PC-3 (cell line): ENCODE results near the gene POLR2J. TPM values are rescaled to one million over a fixed set of nuclear protein-coding genes. Genes with fewer than 3 reads are reported as not detected.

Experiments used
- ATAC-seq: fragments of 200-7000 bp; cut with Tn5 transposase; 2 replicates; pipeline ENCODE4 v1.9.1; 2020; ENCODE audit warnings: mild to moderate bottlenecking, moderate library complexity
- BruUV-seq: library from RNA; stranded (reverse); fragments of 400-500 nt; replicated peaks from 2 replicates; lab custom pipeline; 2021; lab: Mats Ljungman, UMichigan
- CTCF ChIA-PET: fragments of 300-600 bp; sonication (Branson Sonifier 250); formaldehyde crosslinking; loops from one replicate; lab custom pipeline; 2022; ENCODE audit warnings: antibody characterized with exemption; lab: Charles Lee
- POLR2A ChIA-PET: fragments of 300-600 bp; sonication (Branson Sonifier 250); formaldehyde crosslinking; loops from one replicate; lab custom pipeline; 2022; ENCODE audit warnings: antibody characterized with exemption; ENCODE audit not compliant: unreplicated experiment; lab: Charles Lee
- DNase-seq: peaks from one replicate; pipeline ENCODE4 v3.0.0-alpha.2; 2015
- H2AFZ ChIP-seq: fragments of 300-600 bp; sonication (generic); 2 replicates; pipeline ENCODE4 v1.6.0; 2016; ENCODE audit warnings: antibody characterized with exemption, low read length
- H3F3A ChIP-seq: fragments of 300-600 bp; sonication (generic); one replicate; pipeline ENCODE4 v1.6.0; 2017; ENCODE audit warnings: antibody characterized with exemption, low read length, control low read depth, mild to moderate bottlenecking; ENCODE audit not compliant: unreplicated experiment
- H3K27ac ChIP-seq: fragments of 300-600 bp; sonication (generic); 2 replicates; pipeline ENCODE4 v1.5.1; 2016; ENCODE audit warnings: mild to moderate bottlenecking, low read length
- H3K27me3 ChIP-seq: fragments of 300-600 bp; sonication (generic); 2 replicates; pipeline ENCODE4 v1.6.1; 2016; ENCODE audit warnings: low read length, mixed read lengths
- H3K36me3 ChIP-seq: fragments of 300-600 bp; sonication (generic); 2 replicates; pipeline ENCODE4 v1.6.1; 2016; ENCODE audit warnings: low read depth, mixed run types, low read length, mixed read lengths
- H3K4me1 ChIP-seq: fragments of 300-600 bp; sonication (generic); 2 replicates; pipeline ENCODE4 v1.5.1; 2016; ENCODE audit warnings: low read length; ENCODE audit not compliant: insufficient read depth
- H3K4me2 ChIP-seq: fragments of 300-600 bp; sonication (generic); 2 replicates; pipeline ENCODE4 v1.6.0; 2016; ENCODE audit warnings: low read length
- H3K4me3 ChIP-seq: fragments of 300-600 bp; sonication (generic); 2 replicates; pipeline ENCODE4 v1.5.1; 2016; ENCODE audit warnings: mild to moderate bottlenecking, low read length, mixed read lengths
- H3K79me2 ChIP-seq: fragments of 300-600 bp; sonication (generic); 2 replicates; pipeline ENCODE4 v1.6.1; 2017; ENCODE audit warnings: low read length, mixed read lengths
- H3K9ac ChIP-seq: fragments of 300-600 bp; sonication (generic); 2 replicates; pipeline ENCODE4 v1.6.0; 2016; ENCODE audit warnings: mild to moderate bottlenecking, low read length
- H3K9me2 ChIP-seq: fragments of 300-600 bp; sonication (generic); replicated peaks from 2 replicates; pipeline ENCODE4 v1.6.1; 2016; ENCODE audit warnings: mixed run types, low read length, mixed read lengths
- H3K9me3 ChIP-seq: fragments of 300-600 bp; sonication (generic); 2 replicates; pipeline ENCODE4 v1.6.1; 2016; ENCODE audit warnings: low read length, mixed read lengths
- H4K20me1 ChIP-seq: fragments of 300-600 bp; sonication (generic); 2 replicates; pipeline ENCODE4 v1.6.1; 2016; ENCODE audit warnings: low read length, mixed read lengths
- EZH2 ChIP-seq: fragments of 300-600 bp; sonication (generic); IDR thresholded peaks from one replicate; pipeline ENCODE4 v1.6.1; 2017; ENCODE audit warnings: antibody characterized with exemption, mild to moderate bottlenecking, low read length; ENCODE audit not compliant: unreplicated experiment
- EZH2phosphoT487 ChIP-seq: fragments of 300-600 bp; sonication (generic); IDR thresholded peaks from 2 replicates; pipeline ENCODE4 v1.6.1; 2018; ENCODE audit warnings: mild to moderate bottlenecking, antibody characterized with exemption, low read length, borderline replicate concordance
- intact Hi-C: fragments of 100-400 bp; cut with micrococcal nuclease; formaldehyde crosslinking; loops from 2 replicates; pipeline ENCODE4 v1.9.0; 2023
- total RNA-seq: library from RNA; depleted of rRNA; stranded (reverse); fragments of >200 nt; gene quantifications from 2 replicates; pipeline ENCODE4 v1.2.3, GENCODE V29; 2014
- TF ChIP-seq, protein P1 (sequence below): fragments of 300-600 bp; sonication (generic); conservative IDR thresholded peaks from 2 replicates; pipeline ENCODE4 v1.5.1; 2017; ENCODE audit warnings: antibody characterized with exemption, low read depth, mild to moderate bottlenecking, low read length

POLR2J gene
- total RNA-seq, 1 experiment from 2014 or later = 101 TPM

DNA sequence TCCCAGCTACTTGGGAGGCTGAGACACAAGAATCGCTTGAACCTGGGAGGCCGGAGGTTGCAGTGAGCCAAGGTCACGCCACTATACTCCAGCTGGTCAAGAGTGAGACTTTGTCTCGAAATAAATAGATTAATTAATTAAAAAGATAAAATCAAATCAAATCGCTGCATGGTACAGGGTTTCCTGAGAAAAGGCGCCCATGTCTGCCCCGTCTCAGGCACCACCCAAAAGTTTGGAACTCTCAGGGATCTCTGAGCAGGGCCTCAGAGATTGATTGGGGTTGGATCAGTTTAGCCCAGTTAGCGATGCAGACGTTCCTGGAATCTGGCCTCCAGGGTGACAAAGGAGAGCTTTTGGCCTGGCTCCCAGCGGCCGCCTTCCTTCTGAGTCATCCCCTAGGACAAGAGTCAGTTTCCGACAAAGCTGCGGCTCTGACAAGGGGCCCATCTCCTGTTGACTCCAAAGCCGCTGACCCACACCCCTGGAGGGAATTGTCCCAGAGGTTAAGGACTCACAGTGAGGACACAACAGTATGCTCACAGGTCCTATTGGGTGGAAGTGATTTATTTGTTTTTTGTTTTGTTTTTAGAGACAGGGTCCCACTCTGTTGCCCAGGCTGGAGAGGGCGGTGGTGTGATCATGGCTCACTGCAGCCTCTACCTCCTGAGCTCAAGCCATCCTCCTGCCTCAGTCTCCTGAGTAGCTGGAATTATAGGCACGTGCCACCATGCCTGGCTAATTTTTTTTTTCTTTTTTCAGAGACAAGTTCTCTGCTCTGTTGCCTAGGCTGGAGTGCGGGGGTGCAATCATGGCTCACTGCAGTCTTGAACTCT, 38.5 kb downstream of the POLR2J start:
- ATAC-seq = peak; percentile 98
- no peaks in the 10 kb centered on the region for H3K79me2 ChIP-seq
- H3K9ac ChIP-seq = no peak overlapping the region
- peak overlapping the region; percentile 28 for H3K27ac ChIP-seq
- TF ChIP-seq EZH2 = no peak
- TF ChIP-seq, protein P1, sequence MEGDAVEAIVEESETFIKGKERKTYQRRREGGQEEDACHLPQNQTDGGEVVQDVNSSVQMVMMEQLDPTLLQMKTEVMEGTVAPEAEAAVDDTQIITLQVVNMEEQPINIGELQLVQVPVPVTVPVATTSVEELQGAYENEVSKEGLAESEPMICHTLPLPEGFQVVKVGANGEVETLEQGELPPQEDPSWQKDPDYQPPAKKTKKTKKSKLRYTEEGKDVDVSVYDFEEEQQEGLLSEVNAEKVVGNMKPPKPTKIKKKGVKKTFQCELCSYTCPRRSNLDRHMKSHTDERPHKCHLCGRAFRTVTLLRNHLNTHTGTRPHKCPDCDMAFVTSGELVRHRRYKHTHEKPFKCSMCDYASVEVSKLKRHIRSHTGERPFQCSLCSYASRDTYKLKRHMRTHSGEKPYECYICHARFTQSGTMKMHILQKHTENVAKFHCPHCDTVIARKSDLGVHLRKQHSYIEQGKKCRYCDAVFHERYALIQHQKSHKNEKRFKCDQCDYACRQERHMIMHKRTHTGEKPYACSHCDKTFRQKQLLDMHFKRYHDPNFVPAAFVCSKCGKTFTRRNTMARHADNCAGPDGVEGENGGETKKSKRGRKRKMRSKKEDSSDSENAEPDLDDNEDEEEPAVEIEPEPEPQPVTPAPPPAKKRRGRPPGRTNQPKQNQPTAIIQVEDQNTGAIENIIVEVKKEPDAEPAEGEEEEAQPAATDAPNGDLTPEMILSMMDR = no peak
- no peak for TF ChIP-seq EZH2phosphoT487
- peak; percentile 90 for DNase-seq
- H3K9me3 ChIP-seq = no peaks in the 10 kb centered on the region
- BruUV-seq = no TSS peak
- no peaks in the 10 kb centered on the region for H3K36me3 ChIP-seq
- intact Hi-C loops = no loop called here
- peaks cover 4% of the 10 kb centered on the region for H3F3A ChIP-seq
- H4K20me1 ChIP-seq = no peaks in the 10 kb centered on the region
- peaks cover 11% of the 10 kb centered on the region for H3K4me1 ChIP-seq
- H3K4me2 ChIP-seq = peak overlapping the region; percentile 64
- POLR2A ChIA-PET = interaction anchor here (0.6 kb wide), 1 partner anchor 28 kb away, joined by 3 read pairs; no protein-coding TSS in a partner anchor
- H3K9me2 ChIP-seq = no peaks in the 10 kb centered on the region
- no peak overlapping the region for H3K4me3 ChIP-seq
- no peak overlapping the region for H2AFZ ChIP-seq
- CTCF ChIA-PET = interaction anchor here (0.6 kb wide), 1 partner anchor 47 kb away, joined by 7 read pairs; no protein-coding TSS in a partner anchor
- no peaks in the 10 kb centered on the region for H3K27me3 ChIP-seq

DNA sequence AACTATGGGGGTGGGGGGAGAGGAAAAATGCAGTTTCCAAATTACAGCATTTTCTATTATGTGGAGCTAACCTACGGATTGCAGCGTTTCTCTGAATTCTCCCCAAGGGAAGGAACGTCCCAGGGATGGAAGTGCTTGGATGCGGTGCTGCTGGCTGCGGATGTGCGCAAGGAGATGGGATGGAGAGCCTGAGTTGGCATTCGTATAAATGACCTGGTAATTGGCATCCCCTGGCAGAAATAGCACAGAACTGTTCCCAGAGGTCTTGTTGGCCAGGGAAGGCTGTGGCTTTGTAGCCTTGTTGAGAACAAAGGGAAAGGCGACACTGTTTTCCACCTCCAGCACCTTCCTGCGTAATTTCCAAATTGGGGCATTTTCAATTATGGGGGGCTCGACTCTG, 42.6 kb downstream of the POLR2J start:
- no peak overlapping the region for H3K4me2 ChIP-seq
- BruUV-seq = TSS peak; percentile 16
- H3K4me1 ChIP-seq = peaks cover 26% of the 10 kb centered on the region
- H3K9me2 ChIP-seq = no peaks in the 10 kb centered on the region
- no peaks in the 10 kb centered on the region for H3K79me2 ChIP-seq
- H4K20me1 ChIP-seq = no peaks in the 10 kb centered on the region
- intact Hi-C loops = no loop called here
- no peak for ATAC-seq
- ChIA-PET CTCF (no interaction called here), POLR2A (no interaction called here)
- H3K36me3 ChIP-seq = no peaks in the 10 kb centered on the region
- H3K9ac ChIP-seq = no peak overlapping the region
- H3K27ac ChIP-seq = no peak overlapping the region
- H3F3A ChIP-seq = peaks cover 10% of the 10 kb centered on the region
- no peaks in the 10 kb centered on the region for H3K27me3 ChIP-seq
- H3K4me3 ChIP-seq = no peak overlapping the region
- H2AFZ ChIP-seq = no peak overlapping the region
- DNase-seq = no peak
- TF ChIP-seq, protein P1 = no peak
- TF ChIP-seq EZH2phosphoT487 = no peak
- no peaks in the 10 kb centered on the region for H3K9me3 ChIP-seq
